Left colon (tissue), 2 donors: ENCODE data around the gene FUCA2. TPM values are rescaled to one million over a fixed set of nuclear protein-coding genes. Genes with fewer than 3 reads are reported as not detected.
"Not testable (repeated sequence)": the region's sequence is repeated elsewhere in the genome, so short reads cannot be mapped to it uniquely, and the experiment has no call there.

Experiments used
- ATAC-seq: fragments of 200-7000 bp; cut with Tn5 transposase; one replicate; pipeline ENCODE4 v1.9.1; 2020; ENCODE audit warnings: mild to moderate bottlenecking, moderate library complexity
- DNase-seq, 2 donors: peaks; one replicate each; pipeline ENCODE4 v3.0.0-alpha.2; 2020
- intact Hi-C, 2 donors: fragments of 100-400 bp; cut with DNase I in 1 of 2; cut with micrococcal nuclease in 1 of 2; formaldehyde crosslinking; loops; one replicate each; pipeline versions ENCODE4 v1.11.2 to v1.14.0; 2022; cut with DNase I, micrococcal nuclease
- total RNA-seq, 2 donors: library from RNA; stranded (reverse); fragmentation: NEBNext Ultra II Directional; extraction: Animal tissue kit (Norgen Biotek cat#: 25700); gene quantifications; one replicate each; pipeline ENCODE4 v1.2.1, GENCODE V29; 2021
- donor health status: DM: no; HTN: no; CAD: no.
- donor health status: DM: yes; HTN: yes; CAD: no.

Gene FUCA2
- total RNA-seq, 2 donors from 2014 or later = 68.4 to 83.1 TPM

- intact Hi-C loops = no loop called here
- DNase-seq = no peak
- no peak for ATAC-seq
Observed at GRCh38 chr6:143538374-143538773, 26.9 kb upstream of the FUCA2 start.

- ATAC-seq (peak; percentile 85), DNase-seq (peak; percentile 63 to 84)
- intact Hi-C loops = no loop called here
Observed at GRCh38 chr6:143536866-143537691, 25.6 kb upstream of the FUCA2 start.

GRCh38 chr6:143536461-143536865 lies 24.9 kb upstream of the FUCA2 start:
- intact Hi-C loops = no loop called here
- DNase-seq (peak; percentile 50 to 75), ATAC-seq (peak; percentile 70)

- no peak for DNase-seq
- no peak for ATAC-seq
- intact Hi-C loops = no loop called here
Observed at GRCh38 chr6:143535189-143535614, 23.7 kb upstream of the FUCA2 start.

DNA sequence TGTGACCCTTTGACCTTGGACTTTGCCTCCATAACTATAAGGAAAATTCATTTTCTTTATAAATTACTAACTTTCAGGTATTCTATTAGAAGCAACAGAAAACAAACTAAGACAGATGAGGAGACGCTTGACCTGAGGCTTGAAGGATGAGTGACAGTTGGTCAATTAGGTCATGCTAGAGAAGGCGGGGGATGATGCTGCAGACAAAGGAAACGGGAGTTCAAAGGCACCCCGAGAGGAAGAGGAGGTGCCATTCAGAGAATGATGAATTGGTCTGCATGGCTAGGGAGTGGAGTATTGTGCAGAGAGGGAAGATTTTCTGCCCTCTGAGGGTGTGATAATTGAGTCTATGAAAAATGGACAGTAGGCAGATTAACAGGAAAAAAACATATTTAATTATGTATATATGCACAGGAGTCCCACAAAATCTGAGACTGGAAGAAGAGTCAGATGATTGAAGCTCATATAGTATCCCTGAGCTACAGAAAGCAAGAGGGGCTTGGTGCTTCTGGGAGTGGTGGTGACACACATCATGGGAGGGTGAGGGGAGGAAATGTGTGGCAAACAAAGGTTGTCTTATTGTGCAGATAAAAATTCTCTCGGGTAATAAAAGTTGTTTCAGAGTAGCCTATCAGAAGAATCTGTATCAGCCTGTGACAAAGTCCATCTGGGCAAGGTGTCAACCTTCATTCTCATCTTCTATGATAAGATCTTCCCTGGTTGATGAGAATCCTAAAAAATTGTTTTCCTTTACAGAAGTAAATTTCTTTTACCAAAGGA lies 20.4 kb upstream of the FUCA2 start:
- intact Hi-C loops = no loop called here
- DNase-seq (peak in 1 of 2 donors; percentile 48), ATAC-seq (peak; percentile 75)

DNA sequence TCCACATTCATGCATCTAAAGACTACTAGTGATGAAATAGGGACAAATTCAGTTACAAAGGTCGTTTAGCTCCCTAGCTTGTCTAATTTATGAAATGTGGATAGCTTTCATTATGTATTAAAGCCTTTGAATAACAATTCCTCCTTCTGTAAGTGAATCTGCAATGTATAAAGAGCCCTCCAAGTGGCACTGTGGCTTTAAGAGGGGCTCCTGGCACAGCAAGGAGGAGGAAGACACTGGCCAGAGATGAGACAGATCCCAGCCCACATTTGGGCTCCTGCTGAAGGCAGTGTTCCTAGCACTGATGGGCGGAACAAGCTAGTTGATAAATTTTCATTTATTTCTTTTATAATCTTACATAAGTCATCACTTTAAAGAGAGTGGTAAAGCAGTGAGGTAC lies 17.6 kb upstream of the FUCA2 start:
- intact Hi-C loops = no loop called here
- ATAC-seq = no peak
- no peak for DNase-seq

GRCh38 chr6:143528164-143528811 lies 16.8 kb upstream of the FUCA2 start:
- intact Hi-C loops = no loop called here
- ATAC-seq = no peak

DNA sequence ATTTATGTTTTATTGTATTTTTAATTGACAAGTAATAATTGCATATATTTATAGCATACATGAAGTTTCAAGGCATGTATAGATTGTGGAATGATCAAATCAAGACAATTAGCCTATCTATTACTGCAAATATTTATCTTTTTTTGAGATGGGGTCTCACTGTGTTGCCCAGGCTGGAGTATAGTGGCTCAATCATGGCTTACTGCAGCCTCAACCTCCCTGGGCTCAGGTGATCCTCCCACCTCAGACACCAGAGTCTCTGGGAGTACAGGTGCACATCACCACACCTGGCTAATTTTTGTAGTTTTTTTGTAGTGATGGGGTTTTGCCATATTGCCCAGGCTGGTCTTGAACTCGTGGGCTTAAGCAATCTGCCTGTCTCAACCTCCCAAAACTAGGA lies 16.2 kb upstream of the FUCA2 start:
- no peak for DNase-seq
- no peak for ATAC-seq
- intact Hi-C loops = no loop called here

More at GRCh38 chr6:143528164-143528811, 16.8 kb upstream of the FUCA2 start:
- DNase-seq = no peak

DNA sequence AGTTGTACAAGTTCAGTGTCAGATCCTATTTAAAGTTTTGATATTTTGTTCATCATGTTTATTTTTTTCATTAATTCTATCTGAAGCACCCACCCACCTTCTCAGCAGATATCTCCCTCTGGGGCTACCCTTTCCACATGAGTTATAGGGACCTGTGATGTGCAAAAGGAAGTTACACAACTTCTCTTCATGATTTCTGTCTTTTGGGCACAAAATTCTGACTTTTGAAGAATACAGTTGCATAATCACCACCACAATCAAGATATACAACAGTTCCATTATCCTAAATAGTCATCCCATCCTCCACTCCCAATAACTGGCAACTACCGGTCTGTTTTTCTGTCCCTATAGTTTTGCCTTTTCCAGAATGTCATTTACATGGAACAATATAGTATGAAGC lies 13.8 kb upstream of the FUCA2 start:
- ATAC-seq (no peak), DNase-seq (no peak)
- intact Hi-C loops = no loop called here

DNA sequence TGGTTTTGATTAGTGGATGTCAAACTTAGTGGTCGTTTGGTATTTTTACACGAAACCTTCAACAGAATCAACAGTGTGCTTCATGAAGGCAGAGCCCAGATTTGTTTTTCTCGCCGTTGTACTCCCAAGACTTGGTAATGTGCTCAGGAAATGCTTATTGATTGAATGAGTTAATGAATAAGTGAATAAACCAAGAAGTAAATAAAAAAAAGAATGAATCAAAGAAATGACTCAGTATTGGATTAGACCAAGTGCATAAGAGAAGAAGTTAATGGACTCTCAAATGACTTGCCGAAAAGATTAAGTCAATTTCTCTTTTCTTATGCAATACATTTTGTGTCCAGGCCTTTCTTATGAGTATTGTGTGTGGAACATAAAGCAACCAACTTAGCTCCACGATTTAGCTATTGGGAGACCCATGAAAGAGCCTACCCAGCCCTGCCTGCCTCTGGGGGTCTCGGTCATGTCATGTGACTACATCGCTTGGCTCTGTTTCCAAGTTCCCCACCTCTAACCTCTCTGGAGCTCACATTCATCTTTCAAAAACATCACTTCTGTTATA lies 10.6 kb upstream of the FUCA2 start:
- intact Hi-C loops = no loop called here
- DNase-seq (no peak), ATAC-seq (no peak)

DNA sequence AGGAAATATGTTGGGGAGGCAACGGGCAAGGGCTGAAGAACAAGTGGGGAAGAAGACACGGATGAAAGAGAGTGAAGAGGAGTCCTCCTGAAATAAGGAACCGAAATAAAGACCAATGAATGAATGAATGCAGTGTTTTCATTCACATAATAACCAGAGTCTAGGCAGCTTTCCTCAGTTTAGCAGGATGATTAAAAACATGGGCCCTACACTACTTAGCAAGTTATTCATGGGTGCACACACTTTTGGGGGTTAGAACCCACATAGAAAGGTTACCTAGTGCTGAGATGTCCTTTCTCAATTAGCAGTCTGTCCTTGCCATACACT lies 5.9 kb upstream of the FUCA2 start:
- intact Hi-C loops = no loop called here
- DNase-seq (no peak), ATAC-seq (no peak)

DNA sequence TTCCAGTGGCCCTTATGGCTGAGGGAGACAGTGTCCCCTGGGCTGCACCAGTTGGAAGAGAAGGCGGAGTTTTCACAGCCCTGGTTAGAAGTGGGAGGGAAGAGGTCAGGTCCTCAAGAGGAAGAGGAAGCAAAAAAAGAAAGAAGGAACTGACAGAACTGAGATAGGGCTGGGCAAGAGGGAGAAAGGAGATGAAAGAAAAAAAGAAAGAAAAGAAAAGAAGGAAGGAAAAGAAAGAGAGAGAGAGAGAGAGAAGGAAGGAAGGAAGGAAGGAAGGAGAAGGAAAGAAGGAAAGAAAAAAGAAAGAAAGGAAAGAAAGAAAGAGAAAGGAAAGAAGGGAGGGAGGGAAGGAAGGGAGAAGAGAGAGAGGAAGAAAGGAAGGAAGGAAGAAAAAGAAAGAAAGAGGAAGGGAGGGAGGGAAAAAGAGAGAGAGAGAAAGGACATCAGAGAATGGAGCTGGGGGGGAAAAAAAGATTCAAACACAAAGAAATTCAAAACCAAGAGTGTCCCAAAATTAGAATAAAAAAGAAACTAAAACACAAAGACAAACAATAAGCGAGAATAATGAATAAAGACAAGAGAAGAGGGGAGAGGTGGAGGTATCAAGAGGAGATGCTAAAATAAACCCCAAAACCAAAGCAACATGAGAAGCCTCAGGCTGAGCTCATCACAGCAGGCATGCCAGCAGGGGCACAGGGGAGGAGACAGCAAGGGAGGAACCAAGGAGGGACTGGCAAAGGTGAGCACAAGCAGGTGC lies 5.3 kb upstream of the FUCA2 start:
- intact Hi-C loops = no loop called here
- ATAC-seq (peak; percentile 77), DNase-seq (peak in 1 of 2 donors; percentile 49)

DNA sequence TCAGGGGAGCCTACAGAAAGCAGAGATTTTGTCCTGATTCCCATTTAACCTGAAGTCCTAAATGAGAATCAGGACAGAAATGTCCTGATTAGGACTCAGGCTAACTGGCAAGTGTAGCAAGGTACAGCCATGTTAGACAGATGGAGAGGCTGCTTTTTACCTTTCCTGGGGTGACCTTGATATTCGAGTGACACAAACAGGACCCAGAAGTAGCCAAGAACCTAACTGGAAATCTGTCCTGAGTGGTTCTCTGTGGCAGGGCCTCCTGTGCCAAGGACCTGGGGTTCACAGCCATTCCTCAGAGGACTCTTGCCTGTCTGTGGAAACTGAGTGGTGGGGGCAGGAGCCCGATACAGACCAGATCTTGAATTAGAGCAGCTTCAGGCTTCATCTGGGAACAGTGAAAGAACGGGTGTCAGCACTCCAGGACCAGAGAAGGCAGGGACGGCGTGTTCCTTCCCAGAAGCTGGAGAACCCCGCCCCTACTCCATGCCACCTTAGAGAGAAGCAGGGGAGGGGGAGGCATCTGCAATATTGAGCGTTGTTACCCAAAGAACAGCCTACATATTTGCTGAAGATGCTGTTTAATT lies 4.3 kb upstream of the FUCA2 start:
- intact Hi-C loops = no loop called here
- ATAC-seq (no peak), DNase-seq (no peak)

DNA sequence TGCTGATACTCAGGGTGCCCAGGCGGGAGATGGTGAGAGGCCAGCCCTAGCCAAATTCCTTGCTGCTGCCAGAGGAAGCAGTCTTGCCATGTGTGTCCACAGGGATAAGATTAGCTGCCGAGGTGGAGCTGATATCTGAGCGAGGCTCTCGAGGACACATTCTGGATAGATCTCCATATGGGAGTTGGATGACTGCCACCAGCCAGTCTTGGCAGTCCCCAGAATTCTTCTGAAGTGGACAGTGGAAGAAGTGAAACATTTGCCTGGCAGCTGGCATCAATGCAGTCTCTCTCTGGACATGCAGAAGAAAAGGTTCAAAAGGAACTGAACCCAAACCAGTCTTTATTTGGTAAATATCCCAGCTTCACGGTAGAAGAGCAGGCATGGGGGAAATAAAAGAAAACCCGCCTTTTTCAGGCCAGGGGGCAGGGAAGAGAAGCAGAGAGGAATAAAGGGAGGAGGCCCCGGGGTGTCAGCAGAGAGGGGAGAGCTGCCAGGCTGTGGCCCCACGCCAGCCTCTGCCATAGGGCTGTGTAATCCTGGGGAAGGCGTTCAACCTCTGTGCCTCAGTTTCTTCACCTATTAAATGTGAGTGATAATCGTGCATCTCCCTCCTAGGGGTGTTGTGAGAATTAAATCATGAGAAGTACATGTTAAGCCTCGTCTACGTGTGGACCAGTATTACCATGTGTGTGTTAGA lies 3.7 kb upstream of the FUCA2 start:
- DNase-seq (no peak), ATAC-seq (no peak)
- intact Hi-C loops = no loop called here

GRCh38 chr6:143513410-143513809 lies 1.9 kb upstream of the FUCA2 start:
- intact Hi-C loops = no loop called here
- no peak for ATAC-seq
- peak in 1 of 2 donors; percentile 74 for DNase-seq

DNA sequence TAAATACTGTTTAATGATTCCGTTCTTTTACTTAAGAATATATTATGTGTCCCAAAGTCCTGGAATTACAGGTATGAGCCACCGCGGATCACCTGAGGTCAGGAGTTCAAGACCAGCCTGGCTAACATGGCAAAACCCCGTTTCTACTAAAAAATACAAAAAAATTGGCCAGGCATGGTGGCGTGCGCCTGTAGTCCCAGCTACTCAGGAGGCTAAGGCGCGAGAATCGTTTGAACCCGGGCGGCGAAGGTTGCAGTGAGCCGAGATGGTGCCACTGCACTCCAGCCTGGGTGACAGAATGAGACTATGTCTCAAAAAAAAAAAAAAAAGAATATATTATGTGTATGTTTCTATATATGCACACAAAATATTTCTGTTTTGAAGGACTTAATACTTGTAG lies 1.2 kb downstream of the FUCA2 start:
- intact Hi-C loops, DNase-seq, ATAC-seq: not testable (repeated sequence)

DNA sequence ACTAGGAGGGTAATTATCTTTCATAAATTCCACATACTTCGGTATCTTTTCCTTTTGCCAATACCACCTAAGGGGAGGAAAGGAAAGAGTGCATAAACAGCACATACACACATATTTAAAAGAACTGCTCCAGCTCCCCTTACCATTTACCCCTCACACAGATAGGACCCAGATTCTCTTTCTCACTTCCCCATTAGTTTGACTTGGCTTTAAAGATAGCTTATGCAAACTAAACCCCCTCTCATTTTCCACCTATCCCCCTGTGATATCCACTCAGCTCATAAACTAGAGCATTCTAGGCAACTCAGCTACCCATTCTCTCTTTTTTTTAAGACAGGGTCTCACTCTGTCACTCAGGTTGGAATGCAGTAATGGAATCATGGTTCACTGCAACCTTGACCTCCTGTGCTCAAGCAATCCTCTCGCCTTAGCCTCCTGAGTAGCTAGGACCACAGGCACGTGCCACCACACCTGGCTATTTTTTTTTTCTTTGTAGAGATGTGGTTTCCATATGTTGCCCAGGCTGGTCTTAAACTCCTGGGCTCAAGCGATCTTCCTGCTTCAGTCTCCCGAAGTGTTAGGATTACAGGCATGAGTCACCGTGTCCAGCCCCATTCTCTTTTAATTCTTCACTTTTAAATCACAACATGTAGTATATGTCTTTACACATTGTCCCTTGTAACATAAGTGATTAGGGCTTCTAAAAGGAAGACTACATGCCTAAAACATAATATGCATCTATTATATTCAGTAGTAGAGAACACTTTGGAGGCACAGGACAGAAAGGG lies 4.0 kb downstream of the FUCA2 start:
- intact Hi-C loops = no loop called here
- DNase-seq = no peak
- ATAC-seq = no peak
